ENCODE measurements around the gene MAN1A1.

DNA sequence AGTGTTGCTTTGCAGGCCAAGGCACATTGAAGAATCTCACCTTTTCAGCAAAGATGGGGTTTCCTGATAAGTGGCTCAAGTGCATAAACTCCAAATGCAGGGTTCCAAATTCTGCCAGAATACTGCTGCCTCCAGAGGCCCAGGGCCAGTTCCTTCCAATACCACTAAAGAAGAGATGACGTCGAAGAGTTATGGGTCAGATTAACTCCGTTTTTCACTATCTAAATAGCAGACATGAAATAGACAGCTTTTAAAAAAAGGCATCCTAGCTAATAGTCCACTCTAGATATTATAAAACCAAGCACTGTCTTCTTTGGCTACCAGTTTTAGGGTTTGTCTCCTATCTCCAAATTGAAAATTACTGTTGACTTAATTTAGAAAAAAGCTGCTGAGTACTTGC lies 144.8 kb downstream of the MAN1A1 start:
- TF ChIP-seq CEBPB (IDR thresholded peaks at IDR 0.05) (no peak), TAF1 (IDR thresholded peaks at IDR 0.05; ENCODE audit: low read depth) (no peak), FOXM1 (IDR thresholded peaks at IDR 0.05; ENCODE audit: borderline replicate concordance, low read depth) (no peak), TCF12 (IDR thresholded peaks at IDR 0.05; ENCODE audit: low read depth) (no peak), RAD21 (IDR thresholded peaks at IDR 0.05; ENCODE audit: low read depth) (no peak), EP300 (IDR thresholded peaks at IDR 0.05; ENCODE audit: borderline replicate concordance) (no peak), ZBTB7A (IDR thresholded peaks at IDR 0.05; ENCODE audit: low read depth) (no peak), CREB1 (IDR thresholded peaks at IDR 0.05; ENCODE audit: low read depth) (no peak), YY1 (IDR thresholded peaks at IDR 0.05; ENCODE audit: low read depth) (no peak), EGR1 (IDR thresholded peaks at IDR 0.05) (no peak), NFIC (IDR thresholded peaks at IDR 0.05) (no peak)
- TF ChIP-seq, protein P1, sequence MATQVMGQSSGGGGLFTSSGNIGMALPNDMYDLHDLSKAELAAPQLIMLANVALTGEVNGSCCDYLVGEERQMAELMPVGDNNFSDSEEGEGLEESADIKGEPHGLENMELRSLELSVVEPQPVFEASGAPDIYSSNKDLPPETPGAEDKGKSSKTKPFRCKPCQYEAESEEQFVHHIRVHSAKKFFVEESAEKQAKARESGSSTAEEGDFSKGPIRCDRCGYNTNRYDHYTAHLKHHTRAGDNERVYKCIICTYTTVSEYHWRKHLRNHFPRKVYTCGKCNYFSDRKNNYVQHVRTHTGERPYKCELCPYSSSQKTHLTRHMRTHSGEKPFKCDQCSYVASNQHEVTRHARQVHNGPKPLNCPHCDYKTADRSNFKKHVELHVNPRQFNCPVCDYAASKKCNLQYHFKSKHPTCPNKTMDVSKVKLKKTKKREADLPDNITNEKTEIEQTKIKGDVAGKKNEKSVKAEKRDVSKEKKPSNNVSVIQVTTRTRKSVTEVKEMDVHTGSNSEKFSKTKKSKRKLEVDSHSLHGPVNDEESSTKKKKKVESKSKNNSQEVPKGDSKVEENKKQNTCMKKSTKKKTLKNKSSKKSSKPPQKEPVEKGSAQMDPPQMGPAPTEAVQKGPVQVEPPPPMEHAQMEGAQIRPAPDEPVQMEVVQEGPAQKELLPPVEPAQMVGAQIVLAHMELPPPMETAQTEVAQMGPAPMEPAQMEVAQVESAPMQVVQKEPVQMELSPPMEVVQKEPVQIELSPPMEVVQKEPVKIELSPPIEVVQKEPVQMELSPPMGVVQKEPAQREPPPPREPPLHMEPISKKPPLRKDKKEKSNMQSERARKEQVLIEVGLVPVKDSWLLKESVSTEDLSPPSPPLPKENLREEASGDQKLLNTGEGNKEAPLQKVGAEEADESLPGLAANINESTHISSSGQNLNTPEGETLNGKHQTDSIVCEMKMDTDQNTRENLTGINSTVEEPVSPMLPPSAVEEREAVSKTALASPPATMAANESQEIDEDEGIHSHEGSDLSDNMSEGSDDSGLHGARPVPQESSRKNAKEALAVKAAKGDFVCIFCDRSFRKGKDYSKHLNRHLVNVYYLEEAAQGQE (IDR thresholded peaks at IDR 0.05; ENCODE audit: low read depth), result no peak
- TF ChIP-seq, protein P2, sequence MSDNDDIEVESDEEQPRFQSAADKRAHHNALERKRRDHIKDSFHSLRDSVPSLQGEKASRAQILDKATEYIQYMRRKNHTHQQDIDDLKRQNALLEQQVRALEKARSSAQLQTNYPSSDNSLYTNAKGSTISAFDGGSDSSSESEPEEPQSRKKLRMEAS (IDR thresholded peaks at IDR 0.05), result no peak

Measured in Ishikawa (cell line).